DMS79 treated with DMSO at 0.1 percent for 48 hours (cell line): Measurements from ENCODE around the gene ABCG8.
"Not testable (repeated sequence)": the region's sequence is repeated elsewhere in the genome, so short reads cannot be mapped to it uniquely, and the experiment has no call there.

Experiments used
- DNase-seq: peaks from one replicate; lab custom pipeline; 2025; lab: John Stamatoyannopoulos, UW

The ABCG8 gene

GRCh38 chr2:43874776-43875451 is 36.1 kb downstream of the ABCG8 start:
- no peak for DNase-seq

GRCh38 chr2:43877782-43878464 is 39.2 kb downstream of the ABCG8 start:
- peak; percentile 63 for DNase-seq

- DNase-seq = no peak
Observed at GRCh38 chr2:43879261-43879660, 40.5 kb downstream of the ABCG8 start.

GRCh38 chr2:43880471-43880870 is 41.7 kb downstream of the ABCG8 start:
- DNase-seq = no peak

- DNase-seq = no peak
Observed at GRCh38 chr2:43880952-43881351, 42.2 kb downstream of the ABCG8 start.

GRCh38 chr2:43882312-43882711 is 43.5 kb downstream of the ABCG8 start:
- no peak for DNase-seq

GRCh38 chr2:43884689-43885088 is 45.9 kb downstream of the ABCG8 start:
- DNase-seq = no peak

GRCh38 chr2:43885132-43885632 is 46.4 kb downstream of the ABCG8 start:
- no peak for DNase-seq

GRCh38 chr2:43887176-43887575 is 48.4 kb downstream of the ABCG8 start:
- no peak for DNase-seq

GRCh38 chr2:43889416-43889815 is 50.6 kb downstream of the ABCG8 start:
- DNase-seq = no peak

- DNase-seq = no peak
Observed at GRCh38 chr2:43890855-43891254, 52.1 kb downstream of the ABCG8 start.

GRCh38 chr2:43894743-43895142 is 56.0 kb downstream of the ABCG8 start:
- no peak for DNase-seq

GRCh38 chr2:43896906-43897305 is 58.1 kb downstream of the ABCG8 start:
- DNase-seq = no peak

GRCh38 chr2:43897492-43897891 is 58.7 kb downstream of the ABCG8 start:
- DNase-seq = no peak

- no peak for DNase-seq
Observed at GRCh38 chr2:43898134-43898837, 59.5 kb downstream of the ABCG8 start.

GRCh38 chr2:43898838-43899346 is 60.1 kb downstream of the ABCG8 start:
- no peak for DNase-seq

GRCh38 chr2:43899589-43899988 is 60.8 kb downstream of the ABCG8 start:
- DNase-seq = no peak

- peak; percentile 96 for DNase-seq
Observed at GRCh38 chr2:43905371-43905803, 66.6 kb downstream of the ABCG8 start.

- DNase-seq = no peak
Observed at GRCh38 chr2:43905871-43906270, 67.1 kb downstream of the ABCG8 start.

GRCh38 chr2:43906448-43907109 is 67.8 kb downstream of the ABCG8 start:
- no peak for DNase-seq

- not testable (repeated sequence) for DNase-seq
Observed at GRCh38 chr2:43911136-43911790, 72.5 kb downstream of the ABCG8 start.

- DNase-seq = no peak
Observed at GRCh38 chr2:43924463-43924862, 85.7 kb downstream of the ABCG8 start.
